HepG2 (cell line): ENCODE measurements around the gene RYK. TPM values are rescaled to one million over a fixed set of nuclear protein-coding genes. Genes with fewer than 3 reads are reported as not detected.

Experiments used
- IKZF1 ChIP-seq: fragments of 450-650 bp; IDR thresholded peaks from 2 replicates; pipeline ENCODE4 v1.7.1; 2016
- JUN ChIP-seq: sonication (generic); formaldehyde crosslinking; IDR thresholded peaks from 2 replicates; pipeline ENCODE4 v1.4.0; 2020; ENCODE audit warnings: mild to moderate bottlenecking, missing genetic modification reagents
- KLF15 ChIP-seq: sonication (generic); formaldehyde crosslinking; IDR thresholded peaks from 2 replicates; pipeline ENCODE4 v1.8.1; 2023; ENCODE audit warnings: borderline replicate concordance, mild to moderate bottlenecking, inconsistent platforms, missing genetic modification reagents, mixed read lengths
- ZBTB8A ChIP-seq: sonication (generic); formaldehyde crosslinking; IDR thresholded peaks from 2 replicates; pipeline ENCODE4 v1.4.0; 2020; ENCODE audit warnings: mild to moderate bottlenecking, low read depth, missing genetic modification reagents, borderline replicate concordance
- ZNF367 ChIP-seq: sonication (generic); formaldehyde crosslinking; IDR thresholded peaks from 2 replicates; pipeline ENCODE4 v1.4.0; 2020; ENCODE audit warnings: missing genetic modification reagents, borderline replicate concordance
- ZNF431 ChIP-seq: sonication (generic); formaldehyde crosslinking; IDR thresholded peaks from 2 replicates; pipeline ENCODE4 v1.9.0; 2022; ENCODE audit warnings: missing genetic modification reagents, low read depth, mild to moderate bottlenecking, borderline replicate concordance
- polyA plus RNA-seq, 8 experiments: library from polyadenylated mRNA; depleted of rRNA in 3 of 8; stranded (reverse) in 7 of 8; unstranded in 1 of 8; fragments of >200 nt; fragmentation: Illumina TruSeq in 4 of 8; extraction: Trizol in 4 of 8; gene quantifications; 2 replicates each; pipeline versions ENCODE4 v1.2.1 to v1.2.3, GENCODE V29; 2011 to 2016; ENCODE audit warnings: low read depth in 4 of 8, missing spikeins in 1 of 8, mixed read lengths in 1 of 8; ENCODE audit not compliant: insufficient read depth in 1 of 8
- total RNA-seq, 5 experiments: library from RNA; depleted of rRNA; stranded (reverse); fragments of >200 nt; fragmentation: Illumina TruSeq; extraction: Trizol; gene quantifications; 2 replicates each; pipeline ENCODE4 v1.2.3, GENCODE V29; 2016; ENCODE audit warnings: low read depth in 1 of 5
- TF ChIP-seq, protein P1 (sequence below): sonication (generic); formaldehyde crosslinking; IDR thresholded peaks from 2 replicates; pipeline ENCODE4 v1.5.1; 2020; ENCODE audit warnings: mild to moderate bottlenecking, moderate library complexity, missing genetic modification reagents
- TF ChIP-seq, protein P2 (sequence below): sonication (generic); formaldehyde crosslinking; IDR thresholded peaks from 2 replicates; pipeline ENCODE4 v1.8.0; 2022; ENCODE audit warnings: mild to moderate bottlenecking, missing genetic modification reagents, borderline replicate concordance
- TF ChIP-seq, protein P3 (sequence below): sonication (generic); formaldehyde crosslinking; IDR thresholded peaks from 2 replicates; pipeline ENCODE4 v1.4.0; 2020; ENCODE audit warnings: missing genetic modification reagents
- TF ChIP-seq, protein P4 (sequence below): sonication (generic); formaldehyde crosslinking; IDR thresholded peaks from 2 replicates; pipeline ENCODE4 v1.4.0; 2020; ENCODE audit warnings: low read depth, mild to moderate bottlenecking, missing genetic modification reagents
- TF ChIP-seq, protein P5 (sequence below): sonication (generic); formaldehyde crosslinking; IDR thresholded peaks from 2 replicates; pipeline ENCODE4 v1.4.0; 2020; ENCODE audit warnings: missing genetic modification reagents

RYK gene
- total and polyA plus RNA-seq, 2 of the 13 experiments (the other 11 are each of a cell fraction or from before 2014, with no cell fraction given) = 35.0 to 66.2 TPM

DNA sequence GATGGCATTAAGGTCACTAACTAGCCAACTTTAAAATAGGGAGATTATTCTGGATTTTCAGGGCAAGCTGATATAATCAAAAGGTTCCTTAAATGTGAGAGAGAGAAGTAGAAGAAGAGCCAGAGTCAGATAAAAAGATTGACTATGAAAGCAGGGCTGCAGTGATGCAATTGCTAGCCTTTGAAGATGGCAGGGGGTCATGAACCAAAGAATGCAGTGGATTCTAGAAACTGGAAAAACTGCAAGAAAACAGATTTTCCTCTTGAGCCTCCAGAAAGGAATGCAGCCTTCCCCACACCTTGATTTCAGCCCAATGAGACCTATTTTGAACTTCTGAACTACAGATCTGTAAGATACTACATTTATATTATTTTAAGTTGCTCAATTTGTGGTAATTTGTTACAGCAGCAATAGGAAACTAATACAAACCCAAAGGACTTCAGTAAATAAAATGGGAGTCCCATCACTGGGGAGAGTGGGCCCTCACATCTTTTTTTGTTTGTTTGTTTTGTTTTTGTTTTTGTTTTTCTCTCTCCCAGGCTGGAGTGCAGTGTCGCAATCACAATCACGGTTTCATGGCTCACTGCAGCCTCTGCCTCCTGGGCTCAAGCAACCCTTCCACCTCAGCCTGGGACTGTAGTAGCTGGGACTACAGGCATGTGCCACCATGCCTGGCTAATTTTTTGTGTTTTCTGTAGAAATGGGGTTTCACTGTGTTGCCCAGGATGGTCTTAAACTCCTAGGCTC is 31.4 kb upstream of the RYK start (continued):
- TF ChIP-seq, protein P1, sequence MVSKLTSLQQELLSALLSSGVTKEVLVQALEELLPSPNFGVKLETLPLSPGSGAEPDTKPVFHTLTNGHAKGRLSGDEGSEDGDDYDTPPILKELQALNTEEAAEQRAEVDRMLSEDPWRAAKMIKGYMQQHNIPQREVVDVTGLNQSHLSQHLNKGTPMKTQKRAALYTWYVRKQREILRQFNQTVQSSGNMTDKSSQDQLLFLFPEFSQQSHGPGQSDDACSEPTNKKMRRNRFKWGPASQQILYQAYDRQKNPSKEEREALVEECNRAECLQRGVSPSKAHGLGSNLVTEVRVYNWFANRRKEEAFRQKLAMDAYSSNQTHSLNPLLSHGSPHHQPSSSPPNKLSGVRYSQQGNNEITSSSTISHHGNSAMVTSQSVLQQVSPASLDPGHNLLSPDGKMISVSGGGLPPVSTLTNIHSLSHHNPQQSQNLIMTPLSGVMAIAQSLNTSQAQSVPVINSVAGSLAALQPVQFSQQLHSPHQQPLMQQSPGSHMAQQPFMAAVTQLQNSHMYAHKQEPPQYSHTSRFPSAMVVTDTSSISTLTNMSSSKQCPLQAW = no peak
- TF ChIP-seq KLF15 = no peak
- TF ChIP-seq, protein P2, sequence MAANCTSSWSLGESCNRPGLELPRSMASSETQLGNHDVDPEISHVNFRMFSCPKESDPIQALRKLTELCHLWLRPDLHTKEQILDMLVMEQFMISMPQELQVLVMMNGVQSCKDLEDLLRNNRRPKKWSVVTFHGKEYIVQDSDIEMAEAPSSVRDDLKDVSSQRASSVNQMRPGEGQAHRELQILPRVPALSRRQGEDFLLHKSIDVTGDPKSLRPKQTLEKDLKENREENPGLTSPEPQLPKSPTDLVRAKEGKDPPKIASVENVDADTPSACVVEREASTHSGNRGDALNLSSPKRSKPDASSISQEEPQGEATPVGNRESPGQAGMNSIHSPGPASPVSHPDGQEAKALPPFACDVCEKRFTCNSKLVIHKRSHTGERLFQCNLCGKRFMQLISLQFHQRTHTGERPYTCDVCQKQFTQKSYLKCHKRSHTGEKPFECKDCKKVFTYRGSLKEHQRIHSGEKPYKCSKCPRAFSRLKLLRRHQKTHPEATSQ (CRISPR knock-in tag) = no peak
- no peak for TF ChIP-seq IKZF1
- no peak for TF ChIP-seq JUN (CRISPR knock-in tag)
- no peak for TF ChIP-seq ZNF431 (CRISPR knock-in tag)
- no peak for TF ChIP-seq ZNF367 (CRISPR knock-in tag)
- TF ChIP-seq ZBTB8A = no peak
- TF ChIP-seq, protein P3, sequence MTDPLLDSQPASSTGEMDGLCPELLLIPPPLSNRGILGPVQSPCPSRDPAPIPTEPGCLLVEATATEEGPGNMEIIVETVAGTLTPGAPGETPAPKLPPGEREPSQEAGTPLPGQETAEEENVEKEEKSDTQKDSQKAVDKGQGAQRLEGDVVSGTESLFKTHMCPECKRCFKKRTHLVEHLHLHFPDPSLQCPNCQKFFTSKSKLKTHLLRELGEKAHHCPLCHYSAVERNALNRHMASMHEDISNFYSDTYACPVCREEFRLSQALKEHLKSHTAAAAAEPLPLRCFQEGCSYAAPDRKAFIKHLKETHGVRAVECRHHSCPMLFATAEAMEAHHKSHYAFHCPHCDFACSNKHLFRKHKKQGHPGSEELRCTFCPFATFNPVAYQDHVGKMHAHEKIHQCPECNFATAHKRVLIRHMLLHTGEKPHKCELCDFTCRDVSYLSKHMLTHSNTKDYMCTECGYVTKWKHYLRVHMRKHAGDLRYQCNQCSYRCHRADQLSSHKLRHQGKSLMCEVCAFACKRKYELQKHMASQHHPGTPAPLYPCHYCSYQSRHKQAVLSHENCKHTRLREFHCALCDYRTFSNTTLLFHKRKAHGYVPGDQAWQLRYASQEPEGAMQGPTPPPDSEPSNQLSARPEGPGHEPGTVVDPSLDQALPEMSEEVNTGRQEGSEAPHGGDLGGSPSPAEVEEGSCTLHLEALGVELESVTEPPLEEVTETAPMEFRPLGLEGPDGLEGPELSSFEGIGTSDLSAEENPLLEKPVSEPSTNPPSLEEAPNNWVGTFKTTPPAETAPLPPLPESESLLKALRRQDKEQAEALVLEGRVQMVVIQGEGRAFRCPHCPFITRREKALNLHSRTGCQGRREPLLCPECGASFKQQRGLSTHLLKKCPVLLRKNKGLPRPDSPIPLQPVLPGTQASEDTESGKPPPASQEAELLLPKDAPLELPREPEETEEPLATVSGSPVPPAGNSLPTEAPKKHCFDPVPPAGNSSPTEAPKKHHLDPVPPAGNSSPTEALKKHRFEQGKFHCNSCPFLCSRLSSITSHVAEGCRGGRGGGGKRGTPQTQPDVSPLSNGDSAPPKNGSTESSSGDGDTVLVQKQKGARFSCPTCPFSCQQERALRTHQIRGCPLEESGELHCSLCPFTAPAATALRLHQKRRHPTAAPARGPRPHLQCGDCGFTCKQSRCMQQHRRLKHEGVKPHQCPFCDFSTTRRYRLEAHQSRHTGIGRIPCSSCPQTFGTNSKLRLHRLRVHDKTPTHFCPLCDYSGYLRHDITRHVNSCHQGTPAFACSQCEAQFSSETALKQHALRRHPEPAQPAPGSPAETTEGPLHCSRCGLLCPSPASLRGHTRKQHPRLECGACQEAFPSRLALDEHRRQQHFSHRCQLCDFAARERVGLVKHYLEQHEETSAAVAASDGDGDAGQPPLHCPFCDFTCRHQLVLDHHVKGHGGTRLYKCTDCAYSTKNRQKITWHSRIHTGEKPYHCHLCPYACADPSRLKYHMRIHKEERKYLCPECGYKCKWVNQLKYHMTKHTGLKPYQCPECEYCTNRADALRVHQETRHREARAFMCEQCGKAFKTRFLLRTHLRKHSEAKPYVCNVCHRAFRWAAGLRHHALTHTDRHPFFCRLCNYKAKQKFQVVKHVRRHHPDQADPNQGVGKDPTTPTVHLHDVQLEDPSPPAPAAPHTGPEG (CRISPR knock-in tag) = no peak
- TF ChIP-seq, protein P4, sequence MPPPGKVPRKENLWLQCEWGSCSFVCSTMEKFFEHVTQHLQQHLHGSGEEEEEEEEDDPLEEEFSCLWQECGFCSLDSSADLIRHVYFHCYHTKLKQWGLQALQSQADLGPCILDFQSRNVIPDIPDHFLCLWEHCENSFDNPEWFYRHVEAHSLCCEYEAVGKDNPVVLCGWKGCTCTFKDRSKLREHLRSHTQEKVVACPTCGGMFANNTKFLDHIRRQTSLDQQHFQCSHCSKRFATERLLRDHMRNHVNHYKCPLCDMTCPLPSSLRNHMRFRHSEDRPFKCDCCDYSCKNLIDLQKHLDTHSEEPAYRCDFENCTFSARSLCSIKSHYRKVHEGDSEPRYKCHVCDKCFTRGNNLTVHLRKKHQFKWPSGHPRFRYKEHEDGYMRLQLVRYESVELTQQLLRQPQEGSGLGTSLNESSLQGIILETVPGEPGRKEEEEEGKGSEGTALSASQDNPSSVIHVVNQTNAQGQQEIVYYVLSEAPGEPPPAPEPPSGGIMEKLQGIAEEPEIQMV (CRISPR knock-in tag) = no peak
- TF ChIP-seq, protein P5, sequence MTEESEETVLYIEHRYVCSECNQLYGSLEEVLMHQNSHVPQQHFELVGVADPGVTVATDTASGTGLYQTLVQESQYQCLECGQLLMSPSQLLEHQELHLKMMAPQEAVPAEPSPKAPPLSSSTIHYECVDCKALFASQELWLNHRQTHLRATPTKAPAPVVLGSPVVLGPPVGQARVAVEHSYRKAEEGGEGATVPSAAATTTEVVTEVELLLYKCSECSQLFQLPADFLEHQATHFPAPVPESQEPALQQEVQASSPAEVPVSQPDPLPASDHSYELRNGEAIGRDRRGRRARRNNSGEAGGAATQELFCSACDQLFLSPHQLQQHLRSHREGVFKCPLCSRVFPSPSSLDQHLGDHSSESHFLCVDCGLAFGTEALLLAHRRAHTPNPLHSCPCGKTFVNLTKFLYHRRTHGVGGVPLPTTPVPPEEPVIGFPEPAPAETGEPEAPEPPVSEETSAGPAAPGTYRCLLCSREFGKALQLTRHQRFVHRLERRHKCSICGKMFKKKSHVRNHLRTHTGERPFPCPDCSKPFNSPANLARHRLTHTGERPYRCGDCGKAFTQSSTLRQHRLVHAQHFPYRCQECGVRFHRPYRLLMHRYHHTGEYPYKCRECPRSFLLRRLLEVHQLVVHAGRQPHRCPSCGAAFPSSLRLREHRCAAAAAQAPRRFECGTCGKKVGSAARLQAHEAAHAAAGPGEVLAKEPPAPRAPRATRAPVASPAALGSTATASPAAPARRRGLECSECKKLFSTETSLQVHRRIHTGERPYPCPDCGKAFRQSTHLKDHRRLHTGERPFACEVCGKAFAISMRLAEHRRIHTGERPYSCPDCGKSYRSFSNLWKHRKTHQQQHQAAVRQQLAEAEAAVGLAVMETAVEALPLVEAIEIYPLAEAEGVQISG = no peak
